ENCODE measurements around the gene KCNK7.

The KCNK7 gene

GRCh38 chr11:65546217-65546958 lies 49.2 kb downstream of the KCNK7 start:
- FAIRE-seq (peak; percentile 76), DNase-seq (ENCODE audit: extremely low spot score, insufficient read length, low read depth) (peak; percentile 95)

GRCh38 chr11:65545853-65546216 lies 49.8 kb downstream of the KCNK7 start:
- DNase-seq (ENCODE audit: extremely low spot score, insufficient read length, low read depth): no peak
- FAIRE-seq: no peak

Data from GM18507 (cell line).